ENCODE measurements around the gene ABCC9. TPM values are rescaled to one million over a fixed set of nuclear protein-coding genes. Genes with fewer than 3 reads are reported as not detected.
"Not testable (repeated sequence)": the region's sequence is repeated elsewhere in the genome, so short reads cannot be mapped to it uniquely, and the experiment has no call there.

The ABCC9 gene
- total RNA-seq, 3 donors from 2014 or later (not counting 1 experiment from before 2014, with no cell fraction given): 0.02 to 0.05 TPM; not detected in 1

- Mint-ChIP-seq H3K9me3 (peaks cover 2 to 12% of the 10 kb centered on the region in 2 donors), H3K27ac (no peak overlapping the region), H3K36me3 (no peaks in the 10 kb centered on the region), H3K4me1 (no peaks in the 10 kb centered on the region), H3K4me3 (no peak overlapping the region), H3K27me3 (ENCODE audit: low read depth in 2 of 2) (no peaks in the 10 kb centered on the region)
- WGBS (ENCODE audit: insufficient coverage): 91% methylated on average over 4 of the region's 5 CpGs
- no peak for DNase-seq
- ATAC-seq: no peak
- Histone ChIP-seq H3K4me3 (ENCODE audit: low read length) (no peak overlapping the region), H3K9me3 (ENCODE audit: control insufficient read depth, insufficient read depth, low read length) (no peaks in the 10 kb centered on the region), H3K27ac (ENCODE audit: low read length) (no peak overlapping the region), H3K27me3 (ENCODE audit: control insufficient read depth, insufficient read depth, low read length) (no peaks in the 10 kb centered on the region), H3K36me3 (ENCODE audit: control insufficient read depth, insufficient read depth, low read length) (no peaks in the 10 kb centered on the region), H3K4me1 (ENCODE audit: control insufficient read depth, insufficient read depth, low read length) (no peaks in the 10 kb centered on the region)
- intact Hi-C loops (cut with micrococcal nuclease): no loop called here
- no peak for TF ChIP-seq CTCF (IDR thresholded peaks at IDR 0.05)
These were observed 34.2 kb downstream of the ABCC9 start for GRCh38 chr12:21906919-21907493.

- DNase-seq; H3K27me3 ChIP-seq (ENCODE audit: control insufficient read depth, insufficient read depth, low read length); H3K27me3 Mint-ChIP-seq (ENCODE audit: low read depth in 2 of 2); H3K36me3 Mint-ChIP-seq; H3K4me3 Mint-ChIP-seq; intact Hi-C loops (cut with micrococcal nuclease); H3K9me3 ChIP-seq (ENCODE audit: control insufficient read depth, insufficient read depth, low read length); H3K27ac Mint-ChIP-seq; H3K27ac ChIP-seq (ENCODE audit: low read length); H3K4me3 ChIP-seq (ENCODE audit: low read length); H3K4me1 ChIP-seq (ENCODE audit: control insufficient read depth, insufficient read depth, low read length); H3K4me1 Mint-ChIP-seq; H3K36me3 ChIP-seq (ENCODE audit: control insufficient read depth, insufficient read depth, low read length); ATAC-seq: not testable (repeated sequence)
- WGBS (ENCODE audit: insufficient coverage): 85% methylated on average over 9 of the region's 9 CpGs
- H3K9me3 Mint-ChIP-seq: peaks cover 8 to 13% of the 10 kb centered on the region in 2 donors
These were observed 41.7 kb downstream of the ABCC9 start for GRCh38 chr12:21899532-21899931.

GRCh38 chr12:21895651-21896050, 45.6 kb downstream of the ABCC9 start:
- H3K4me1 ChIP-seq (ENCODE audit: control insufficient read depth, insufficient read depth, low read length): no peaks in the 10 kb centered on the region
- Mint-ChIP-seq H3K27ac (no peak overlapping the region), H3K4me3 (no peak overlapping the region), H3K9me3 (peaks cover 2 to 11% of the 10 kb centered on the region in 2 donors), H3K36me3 (no peaks in the 10 kb centered on the region), H3K4me1 (no peaks in the 10 kb centered on the region), H3K27me3 (ENCODE audit: low read depth in 2 of 2) (no peaks in the 10 kb centered on the region)
- no peaks in the 10 kb centered on the region for H3K9me3 ChIP-seq (ENCODE audit: control insufficient read depth, insufficient read depth, low read length)
- H3K4me3 ChIP-seq (ENCODE audit: low read length): no peak overlapping the region
- no peaks in the 10 kb centered on the region for H3K36me3 ChIP-seq (ENCODE audit: control insufficient read depth, insufficient read depth, low read length)
- H3K27me3 ChIP-seq (ENCODE audit: control insufficient read depth, insufficient read depth, low read length): no peaks in the 10 kb centered on the region
- intact Hi-C loops (cut with micrococcal nuclease): no loop called here
- WGBS (ENCODE audit: insufficient coverage): 42% methylated on average over 1 of the region's 2 CpGs
- DNase-seq: no peak
- no peak for TF ChIP-seq CTCF (IDR thresholded peaks at IDR 0.05)
- no peak for ATAC-seq
- no peak overlapping the region for H3K27ac ChIP-seq (ENCODE audit: low read length)

GRCh38 chr12:21894792-21895595, 46.2 kb downstream of the ABCC9 start:
- no peaks in the 10 kb centered on the region for H3K36me3 ChIP-seq (ENCODE audit: control insufficient read depth, insufficient read depth, low read length)
- intact Hi-C loops (cut with micrococcal nuclease): no loop called here
- ATAC-seq (no peak), DNase-seq (no peak)
- H3K4me1 Mint-ChIP-seq: no peaks in the 10 kb centered on the region
- no peaks in the 10 kb centered on the region for H3K27me3 ChIP-seq (ENCODE audit: control insufficient read depth, insufficient read depth, low read length)
- no peak for TF ChIP-seq CTCF (IDR thresholded peaks at IDR 0.05)
- no peaks in the 10 kb centered on the region for H3K36me3 Mint-ChIP-seq
- H3K9me3 ChIP-seq (ENCODE audit: control insufficient read depth, insufficient read depth, low read length): no peaks in the 10 kb centered on the region
- H3K27ac Mint-ChIP-seq: no peak overlapping the region
- no peaks in the 10 kb centered on the region for H3K27me3 Mint-ChIP-seq (ENCODE audit: low read depth in 2 of 2)
- WGBS (ENCODE audit: insufficient coverage): 81% methylated on average over 4 of the region's 4 CpGs
- no peak overlapping the region for H3K27ac ChIP-seq (ENCODE audit: low read length)
- H3K9me3 Mint-ChIP-seq: peaks cover 2 to 12% of the 10 kb centered on the region in 2 donors
- H3K4me1 ChIP-seq (ENCODE audit: control insufficient read depth, insufficient read depth, low read length): no peaks in the 10 kb centered on the region
- H3K4me3 Mint-ChIP-seq: no peak overlapping the region
- no peak overlapping the region for H3K4me3 ChIP-seq (ENCODE audit: low read length)

All from natural killer cell (primary cell).